ENCODE data around the gene KCND3. TPM values are rescaled to one million over a fixed set of nuclear protein-coding genes. Genes with fewer than 3 reads are reported as not detected.
"Not testable (repeated sequence)": the region's sequence is repeated elsewhere in the genome, so short reads cannot be mapped to it uniquely, and the experiment has no call there.

KCND3 gene
- total RNA-seq, 5 donors from 2014 or later (not counting 1 experiment from before 2014, with no cell fraction given), result not detected

DNA sequence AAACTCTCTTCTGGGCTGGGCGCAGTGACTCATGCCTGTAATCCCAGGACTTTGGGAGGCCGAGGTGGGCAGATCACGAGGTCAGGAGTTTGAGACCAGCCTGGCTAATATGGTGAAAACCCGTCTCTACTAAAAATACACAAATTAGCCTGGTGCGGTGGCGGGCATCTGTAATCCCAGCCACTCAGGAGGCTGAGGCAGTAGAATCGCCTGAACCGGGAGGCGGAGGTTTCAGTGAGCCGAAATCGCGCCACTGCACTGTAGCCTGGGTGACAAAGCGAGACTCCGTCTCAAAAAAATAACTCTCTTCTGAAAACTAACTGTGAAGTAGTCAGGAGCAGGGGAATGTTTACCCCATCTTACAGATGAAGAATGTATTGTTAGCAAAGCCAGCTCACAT, 247.2 kb downstream of the KCND3 start:
- H3K27ac Mint-ChIP-seq; H3K36me3 Mint-ChIP-seq; H3K9me3 ChIP-seq; ATAC-seq (replicated peaks in 1 of 4); H3K4me3 Mint-ChIP-seq; H3K9me3 Mint-ChIP-seq; DNase-seq; H3K4me3 ChIP-seq (ENCODE audit: control insufficient read depth in 1 of 2, extremely low read depth in 1 of 2, low read length in 1 of 2); H3K36me3 ChIP-seq (ENCODE audit: control insufficient read depth in 2 of 2, extremely low read depth in 1 of 2, insufficient read depth in 1 of 2, low read length in 1 of 2); POLR2A ChIA-PET; H3K27ac ChIP-seq (ENCODE audit: low read length); CTCF ChIA-PET: not testable (repeated sequence)
- Histone ChIP-seq H3K4me1 (ENCODE audit: control insufficient read depth in 1 of 2, extremely low read depth in 1 of 2, insufficient read depth in 2 of 2, low read length in 2 of 2) (peaks cover 0 to 30% of the 10 kb centered on the region in 2 experiments), H3K27me3 (replicated peaks in 1 of 2; ENCODE audit: control insufficient read depth in 2 of 2, extremely low read depth in 1 of 2, insufficient read depth in 2 of 2, low read length in 1 of 2) (peaks cover 2 to 48% of the 10 kb centered on the region in 2 experiments)
- WGBS (ENCODE audit: insufficient coverage), result 100% methylated on average over 1 of the region's 14 CpGs
- Mint-ChIP-seq H3K27me3 (peaks cover 13 to 22% of the 10 kb centered on the region in 2 donors), H3K4me1 (peaks cover 18 to 32% (median 20%) of the 10 kb centered on the region in 3 donors)

- Mint-ChIP-seq H3K4me3 (peak overlapping the region; percentile 84 to 93 (median 88)), H3K27ac (no peak overlapping the region), H3K4me1 (peaks cover 18 to 32% (median 20%) of the 10 kb centered on the region in 3 donors), H3K27me3 (peaks cover 15 to 23% of the 10 kb centered on the region in 2 donors), H3K36me3 (no peaks in the 10 kb centered on the region), H3K9me3 (no peaks in the 10 kb centered on the region)
- CTCF ChIA-PET, result interaction anchor here (0.6 to 1.0 kb wide), 4 partner anchors 15 to 710 kb away, joined by 3 to 7 read pairs (median 4); no protein-coding TSS in a partner anchor
- POLR2A ChIA-PET, result no interaction called here
- no peaks in the 10 kb centered on the region for H3K36me3 ChIP-seq (ENCODE audit: control insufficient read depth in 2 of 2, extremely low read depth in 1 of 2, insufficient read depth in 1 of 2, low read length in 1 of 2)
- no peak overlapping the region for H3K27ac ChIP-seq (ENCODE audit: low read length)
- H3K27me3 ChIP-seq (replicated peaks in 1 of 2; ENCODE audit: control insufficient read depth in 2 of 2, extremely low read depth in 1 of 2, insufficient read depth in 2 of 2, low read length in 1 of 2), result peaks cover 2 to 64% of the 10 kb centered on the region in 2 experiments
- ATAC-seq (replicated peaks in 1 of 4) (peak; percentile 21 to 26 (median 24)), DNase-seq (peak in 8 of 35 experiments; percentile 4 to 33 (median 21))
- H3K9me3 ChIP-seq, result no peaks in the 10 kb centered on the region
- peaks cover 0 to 30% of the 10 kb centered on the region in 2 experiments for H3K4me1 ChIP-seq (ENCODE audit: control insufficient read depth in 1 of 2, extremely low read depth in 1 of 2, insufficient read depth in 2 of 2, low read length in 2 of 2)
- 4% methylated on average over 56 of the region's 63 CpGs for WGBS (ENCODE audit: insufficient coverage)
- H3K4me3 ChIP-seq (ENCODE audit: control insufficient read depth in 1 of 2, extremely low read depth in 1 of 2, low read length in 1 of 2), result peak overlapping the region; percentile 58 to 74
These were observed 249.3 kb downstream of the KCND3 start for GRCh38 chr1:111739925-111740765.

DNA sequence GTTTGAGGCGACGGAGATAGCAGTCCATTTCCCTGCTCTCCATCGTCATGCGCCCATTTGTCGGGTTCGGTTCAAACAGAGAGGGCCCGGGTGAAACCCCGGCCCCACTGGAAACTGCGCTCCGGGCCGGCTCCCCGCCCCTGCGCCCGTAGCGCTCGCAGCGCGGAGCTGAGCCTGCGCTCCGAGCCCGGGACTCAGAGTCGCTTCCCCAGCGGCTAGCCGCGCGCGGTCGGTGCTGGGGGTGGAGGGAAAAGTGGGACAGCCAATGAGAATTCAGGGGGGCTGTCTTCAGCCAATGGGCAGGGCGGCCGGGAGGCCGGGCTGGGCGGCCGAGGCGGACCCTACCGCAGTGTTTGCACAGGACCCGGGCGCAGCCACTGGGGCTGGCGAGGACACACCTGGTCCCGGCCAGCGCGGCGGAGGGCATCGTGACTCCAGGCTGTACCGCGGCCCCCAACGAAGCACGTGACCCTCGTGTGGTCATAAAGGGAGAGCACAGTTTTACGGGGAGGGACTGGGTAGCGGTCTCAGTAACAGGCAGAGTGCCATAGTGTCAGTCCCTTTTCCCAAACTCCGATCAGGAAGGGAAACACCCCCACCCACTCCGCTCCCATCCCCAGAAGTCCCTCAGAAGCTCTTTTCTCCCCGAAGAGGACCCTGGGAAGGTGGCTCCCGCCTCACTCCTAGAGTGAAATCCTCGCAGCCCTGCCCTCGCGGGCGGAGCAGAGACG, 250.1 kb downstream of the KCND3 start, which contains the start of gene INKA2:
Gene INKA2, minus strand, starts transcription at position 202 of the 731 bp plus-strand sequence. Its CDS starts 153 bp downstream, at position 49.
- Histone ChIP-seq H3K4me3 (ENCODE audit: control insufficient read depth in 1 of 2, extremely low read depth in 1 of 2, low read length in 1 of 2) (peak within 1 kb of the TSS; percentile 58 to 74), H3K36me3 (ENCODE audit: control insufficient read depth in 2 of 2, extremely low read depth in 1 of 2, insufficient read depth in 1 of 2, low read length in 1 of 2) (no peaks in the 10 kb centered on the region), H3K27me3 (replicated peaks in 1 of 2; ENCODE audit: control insufficient read depth in 2 of 2, extremely low read depth in 1 of 2, insufficient read depth in 2 of 2, low read length in 1 of 2) (peaks cover 2 to 64% of the 10 kb centered on the region in 2 experiments), H3K27ac (ENCODE audit: low read length) (no peak within 1 kb of the TSS), H3K9me3 (no peaks in the 10 kb centered on the region), H3K4me1 (ENCODE audit: control insufficient read depth in 1 of 2, extremely low read depth in 1 of 2, insufficient read depth in 2 of 2, low read length in 2 of 2) (peaks cover 0 to 30% of the 10 kb centered on the region in 2 experiments)
- ATAC-seq (replicated peaks in 1 of 4), result peak; percentile 71 to 80 (median 76)
- Mint-ChIP-seq H3K9me3 (no peaks in the 10 kb centered on the region), H3K27ac (peak within 1 kb of the TSS; percentile 37 to 55), H3K27me3 (peaks cover 15 to 23% of the 10 kb centered on the region in 2 donors), H3K36me3 (no peaks in the 10 kb centered on the region), H3K4me1 (peaks cover 18 to 32% (median 20%) of the 10 kb centered on the region in 3 donors), H3K4me3 (peak within 1 kb of the TSS; percentile 84 to 93 (median 88))
- ChIA-PET CTCF (interaction anchor here (0.6 to 1.8 kb wide), 8 partner anchors 8 to 231 kb away, joined by 3 to 5 read pairs (median 4); no protein-coding TSS in a partner anchor), POLR2A (interaction anchor here (0.5 to 1.2 kb wide), 5 partner anchors 15 to 763 kb away, joined by 3 to 6 read pairs (median 4); partner anchors contain the start of gene DDX20 (in 2 of the 2))
- peak in 30 of 35 experiments; percentile 12 to 65 (median 38) for DNase-seq
- WGBS (ENCODE audit: insufficient coverage), result 0% methylated on average over 54 of the region's 59 CpGs

DNA sequence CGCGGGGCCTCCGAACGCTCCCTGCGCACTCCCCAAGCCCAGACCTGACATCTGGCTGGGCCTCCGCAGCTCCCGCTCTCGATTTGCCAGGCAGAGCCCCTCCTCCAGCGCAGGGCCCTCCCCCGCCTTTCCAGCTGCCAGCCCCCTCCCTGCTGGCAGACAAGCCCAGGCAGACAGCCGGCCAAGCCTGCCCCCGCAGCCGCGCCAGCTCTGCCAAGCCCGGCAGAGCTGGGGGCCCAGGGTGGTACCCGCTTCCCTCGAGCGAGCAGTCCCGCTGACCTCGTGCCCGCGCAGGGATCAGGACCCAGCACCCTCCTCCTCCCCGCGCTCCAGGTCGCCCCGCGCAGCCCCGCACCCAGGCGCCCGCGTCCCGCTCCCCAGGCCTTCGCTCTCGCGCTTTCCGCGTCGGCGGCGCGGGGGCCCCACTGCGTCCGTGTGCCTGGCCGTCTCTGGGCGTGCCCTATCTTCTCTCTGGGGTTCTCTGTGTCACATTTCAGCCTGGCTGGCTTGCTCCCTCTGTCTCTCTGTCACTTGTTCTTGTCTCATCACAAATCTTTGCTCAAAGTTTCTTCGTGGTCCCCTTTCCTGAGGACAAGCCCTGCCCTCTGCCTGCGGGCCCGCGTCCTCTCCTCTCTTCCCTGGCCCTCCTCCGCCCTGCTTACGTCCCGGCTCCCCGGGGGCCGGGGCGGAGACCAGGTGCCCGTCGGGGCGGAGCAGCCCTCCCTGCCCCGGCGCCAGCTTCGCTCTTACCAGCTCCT, 250.9 kb downstream of the KCND3 start:
- H3K9me3 ChIP-seq, result no peaks in the 10 kb centered on the region
- peaks cover 2 to 62% of the 10 kb centered on the region in 2 experiments for H3K27me3 ChIP-seq (replicated peaks in 1 of 2; ENCODE audit: control insufficient read depth in 2 of 2, extremely low read depth in 1 of 2, insufficient read depth in 2 of 2, low read length in 1 of 2)
- peaks cover 15 to 23% of the 10 kb centered on the region in 2 donors for H3K27me3 Mint-ChIP-seq
- no peak overlapping the region for H3K27ac ChIP-seq (ENCODE audit: low read length)
- no peaks in the 10 kb centered on the region for H3K36me3 Mint-ChIP-seq
- ChIA-PET POLR2A (interaction anchor here (0.9 to 1.2 kb wide), 3 partner anchors 13 to 17 kb away, joined by 3 to 6 read pairs (median 4); partner anchors contain the start of gene DDX20 (in 1 of the 2)), CTCF (interaction anchor here in 1 of 2 donors (1.0 to 1.8 kb wide), 4 partner anchors 16 to 231 kb away, joined by 4 to 5 read pairs (median 4); no protein-coding TSS in a partner anchor)
- H3K9me3 Mint-ChIP-seq, result no peaks in the 10 kb centered on the region
- peaks cover 18 to 32% (median 20%) of the 10 kb centered on the region in 3 donors for H3K4me1 Mint-ChIP-seq
- peak overlapping the region; percentile 84 to 93 (median 88) for H3K4me3 Mint-ChIP-seq
- H3K36me3 ChIP-seq (ENCODE audit: control insufficient read depth in 2 of 2, extremely low read depth in 1 of 2, insufficient read depth in 1 of 2, low read length in 1 of 2), result no peaks in the 10 kb centered on the region
- H3K4me3 ChIP-seq (ENCODE audit: control insufficient read depth in 1 of 2, extremely low read depth in 1 of 2, low read length in 1 of 2), result peak overlapping the region; percentile 58 to 74
- peak overlapping the region; percentile 37 to 55 for H3K27ac Mint-ChIP-seq
- peak in 26 of 35 experiments; percentile 7 to 60 (median 26) for DNase-seq
- peak; percentile 58 to 62 (median 58) for ATAC-seq (replicated peaks in 1 of 4)
- 2% methylated on average over 60 of the region's 61 CpGs for WGBS (ENCODE audit: insufficient coverage)
- H3K4me1 ChIP-seq (ENCODE audit: control insufficient read depth in 1 of 2, extremely low read depth in 1 of 2, insufficient read depth in 2 of 2, low read length in 2 of 2), result peaks cover 0 to 34% of the 10 kb centered on the region in 2 experiments

DNA sequence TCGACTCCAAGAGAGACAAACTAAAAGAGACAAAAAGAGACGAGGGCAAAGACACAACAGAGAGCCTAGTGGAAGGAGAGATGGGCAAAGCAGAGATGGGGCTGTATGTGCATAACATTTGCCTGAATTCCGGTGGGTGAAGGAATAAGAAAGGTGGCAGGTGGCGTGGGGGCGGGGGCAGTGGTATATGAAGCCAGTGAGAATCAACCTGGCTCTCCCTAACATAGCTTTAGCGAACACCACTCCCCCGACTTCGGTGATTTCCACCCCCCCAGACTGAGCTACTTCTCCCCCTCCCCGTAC, 251.4 kb downstream of the KCND3 start:
- H3K36me3 ChIP-seq (ENCODE audit: control insufficient read depth in 2 of 2, extremely low read depth in 1 of 2, insufficient read depth in 1 of 2, low read length in 1 of 2), result no peaks in the 10 kb centered on the region
- peaks cover 0 to 36% of the 10 kb centered on the region in 2 experiments for H3K4me1 ChIP-seq (ENCODE audit: control insufficient read depth in 1 of 2, extremely low read depth in 1 of 2, insufficient read depth in 2 of 2, low read length in 2 of 2)
- POLR2A ChIA-PET, result interaction anchor here (0.9 to 1.2 kb wide), 3 partner anchors 13 to 17 kb away, joined by 3 to 6 read pairs (median 4); partner anchors contain the start of gene DDX20 (in 1 of the 2)
- Mint-ChIP-seq H3K4me3 (peak overlapping the region; percentile 69 to 93 (median 78)), H3K9me3 (no peaks in the 10 kb centered on the region), H3K27me3 (peaks cover 15 to 23% of the 10 kb centered on the region in 2 donors), H3K36me3 (no peaks in the 10 kb centered on the region), H3K4me1 (peaks cover 18 to 32% (median 22%) of the 10 kb centered on the region in 3 donors), H3K27ac (peak overlapping the region in 1 of 2 donors; percentile 19)
- 25% methylated on average over 6 of the region's 9 CpGs for WGBS (ENCODE audit: insufficient coverage)
- H3K9me3 ChIP-seq, result no peaks in the 10 kb centered on the region
- ATAC-seq (replicated peaks in 1 of 4) (peak in 1 of 4 experiments; percentile 61), DNase-seq (peak in 2 of 35 experiments; percentile 25 to 47)
- CTCF ChIA-PET, result interaction anchor here in 1 of 2 donors (1.0 to 1.8 kb wide), 4 partner anchors 17 to 230 kb away, joined by 4 to 5 read pairs (median 4); no protein-coding TSS in a partner anchor
- peak overlapping the region; percentile 58 to 74 for H3K4me3 ChIP-seq (ENCODE audit: control insufficient read depth in 1 of 2, extremely low read depth in 1 of 2, low read length in 1 of 2)
- no peak overlapping the region for H3K27ac ChIP-seq (ENCODE audit: low read length)
- peaks cover 2 to 62% of the 10 kb centered on the region in 2 experiments for H3K27me3 ChIP-seq (replicated peaks in 1 of 2; ENCODE audit: control insufficient read depth in 2 of 2, extremely low read depth in 1 of 2, insufficient read depth in 2 of 2, low read length in 1 of 2)

Data from T-cell (primary cell).